Esophagus squamous epithelium (tissue), 5 donors: ENCODE measurements around the gene PI4KA. TPM values are rescaled to one million over a fixed set of nuclear protein-coding genes. Genes with fewer than 3 reads are reported as not detected.
"Not testable (repeated sequence)": the region's sequence is repeated elsewhere in the genome, so short reads cannot be mapped to it uniquely, and the experiment has no call there.

Source experiments
- DNase-seq: peaks from one replicate; lab custom pipeline; 2025; lab: John Stamatoyannopoulos, UW
- H3K27ac ChIP-seq, 4 donors: fragments of 200-600 bp; sonication (generic); one replicate each; pipeline ENCODE4 v1.5.1; 2016 to 2019; ENCODE audit warnings: mild to moderate bottlenecking in 1 of 4
- H3K27me3 ChIP-seq, 4 donors: fragments of 200-600 bp; sonication (generic); 1 replicate in 3 of 4; 2 replicates in 1 of 4; pipeline versions ENCODE4 v1.5.1 to v1.6.0; 2017 to 2021; ENCODE audit warnings: antibody characterized with exemption in 1 of 4
- H3K36me3 ChIP-seq, 3 donors: fragments of 200-600 bp; sonication (generic); one replicate each; pipeline ENCODE4 v1.5.1; 2016 to 2019
- H3K4me1 ChIP-seq, 3 donors: fragments of 200-600 bp; sonication (generic); one replicate each; pipeline ENCODE4 v1.5.1; 2017 to 2019
- H3K4me3 ChIP-seq, 4 donors: fragments of 200-600 bp; sonication (generic); 1 replicate in 3 of 4; 2 replicates in 1 of 4; pipeline ENCODE4 v1.5.1; 2016 to 2019; ENCODE audit warnings: mild to moderate bottlenecking in 2 of 4, moderate library complexity in 1 of 4
- H3K9me3 ChIP-seq, 3 donors: fragments of 200-600 bp; sonication (generic); one replicate each; pipeline ENCODE4 v1.5.1; 2016 to 2019
- POLR2A ChIP-seq, 4 donors: fragments of 450-650 bp; IDR thresholded peaks; one replicate each; pipeline ENCODE4 v1.6.1; 2017; ENCODE audit warnings: antibody characterized with exemption in 4 of 4, mild to moderate bottlenecking in 4 of 4, moderate library complexity in 3 of 4
- WGBS, 2 donors: methylation state at CpG; one replicate each; pipeline ENCODE4 v1.1.5; 2018; 5-methylcytosine and 5-hydroxymethylcytosine counted together
- intact Hi-C: fragments of 100-400 bp; cut with DNase I; formaldehyde crosslinking; loops from one replicate; pipeline ENCODE4 v1.15.0; 2022
- total RNA-seq, 4 donors: library from RNA; depleted of rRNA; stranded (reverse); fragments of >200 nt; gene quantifications; one replicate each; pipeline ENCODE4 v1.1.0, GENCODE V29; 2016
- TF ChIP-seq, protein P1 (sequence below), 6 experiments: fragments of 450-650 bp in 4 of 6; fragments of 200-600 bp in 2 of 6; sonication (generic) in 2 of 6; IDR thresholded peaks; one replicate each; pipeline ENCODE4 v1.5.1; 2016 to 2019; ENCODE audit warnings: antibody characterized with exemption in 6 of 6, mild to moderate bottlenecking in 4 of 6, moderate library complexity in 4 of 6
- donor health status: DM: yes; HTN: yes; CAD: no.

The PI4KA gene
- total RNA-seq, 4 donors from 2014 or later = 25.4 to 48.6 (median 33.8) TPM

DNA sequence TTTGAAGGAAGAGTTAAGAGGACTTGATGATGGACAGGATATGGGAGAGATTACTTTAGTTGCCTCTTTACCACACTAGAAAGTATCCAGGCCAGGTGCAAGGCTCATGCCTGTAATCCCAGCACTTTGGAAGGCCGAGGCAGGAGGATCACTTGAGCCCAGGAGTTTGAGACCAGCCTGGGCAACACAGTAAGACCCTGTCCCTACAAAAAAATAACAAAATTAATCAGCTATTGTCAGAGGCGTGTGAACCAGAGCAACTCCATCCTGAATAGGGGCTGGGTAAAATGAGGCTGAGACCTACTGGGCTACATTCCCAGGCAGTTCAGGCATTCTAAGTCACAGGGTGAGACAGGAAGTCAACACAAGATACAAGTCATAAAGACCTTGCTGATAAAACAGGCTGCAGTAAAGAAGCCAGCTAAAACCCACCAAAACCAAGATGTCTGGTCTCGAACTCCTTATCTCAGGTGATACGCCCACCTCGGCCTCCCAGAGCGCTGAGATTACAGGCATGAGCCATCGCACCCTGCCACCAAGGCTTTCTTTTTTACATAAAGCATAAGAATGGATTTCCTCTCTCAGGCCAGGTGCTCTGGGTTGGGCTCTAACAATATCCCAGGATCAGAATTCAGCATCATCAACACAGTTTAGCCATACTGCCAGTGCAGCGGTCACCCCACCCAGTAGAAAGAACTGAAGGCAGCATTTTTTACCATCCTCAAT, 17.8 kb downstream of the PI4KA start:
- intact Hi-C loops = no loop called here
- Histone ChIP-seq H3K36me3 (no peaks in the 10 kb centered on the region), H3K27ac (no peak overlapping the region), H3K9me3 (no peaks in the 10 kb centered on the region), H3K4me1 (peaks cover 0 to 24% (median 4%) of the 10 kb centered on the region in 3 donors), H3K4me3 (no peak overlapping the region), H3K27me3 (no peaks in the 10 kb centered on the region)
- TF ChIP-seq POLR2A (IDR thresholded peaks at IDR 0.05) = no peak
- TF ChIP-seq, protein P1, sequence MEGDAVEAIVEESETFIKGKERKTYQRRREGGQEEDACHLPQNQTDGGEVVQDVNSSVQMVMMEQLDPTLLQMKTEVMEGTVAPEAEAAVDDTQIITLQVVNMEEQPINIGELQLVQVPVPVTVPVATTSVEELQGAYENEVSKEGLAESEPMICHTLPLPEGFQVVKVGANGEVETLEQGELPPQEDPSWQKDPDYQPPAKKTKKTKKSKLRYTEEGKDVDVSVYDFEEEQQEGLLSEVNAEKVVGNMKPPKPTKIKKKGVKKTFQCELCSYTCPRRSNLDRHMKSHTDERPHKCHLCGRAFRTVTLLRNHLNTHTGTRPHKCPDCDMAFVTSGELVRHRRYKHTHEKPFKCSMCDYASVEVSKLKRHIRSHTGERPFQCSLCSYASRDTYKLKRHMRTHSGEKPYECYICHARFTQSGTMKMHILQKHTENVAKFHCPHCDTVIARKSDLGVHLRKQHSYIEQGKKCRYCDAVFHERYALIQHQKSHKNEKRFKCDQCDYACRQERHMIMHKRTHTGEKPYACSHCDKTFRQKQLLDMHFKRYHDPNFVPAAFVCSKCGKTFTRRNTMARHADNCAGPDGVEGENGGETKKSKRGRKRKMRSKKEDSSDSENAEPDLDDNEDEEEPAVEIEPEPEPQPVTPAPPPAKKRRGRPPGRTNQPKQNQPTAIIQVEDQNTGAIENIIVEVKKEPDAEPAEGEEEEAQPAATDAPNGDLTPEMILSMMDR (IDR thresholded peaks at IDR 0.05) = no peak
- no peak for DNase-seq
- WGBS, 2 donors = 90 to 92% methylated on average over 7 to 8 of the region's 8 CpGs

DNA sequence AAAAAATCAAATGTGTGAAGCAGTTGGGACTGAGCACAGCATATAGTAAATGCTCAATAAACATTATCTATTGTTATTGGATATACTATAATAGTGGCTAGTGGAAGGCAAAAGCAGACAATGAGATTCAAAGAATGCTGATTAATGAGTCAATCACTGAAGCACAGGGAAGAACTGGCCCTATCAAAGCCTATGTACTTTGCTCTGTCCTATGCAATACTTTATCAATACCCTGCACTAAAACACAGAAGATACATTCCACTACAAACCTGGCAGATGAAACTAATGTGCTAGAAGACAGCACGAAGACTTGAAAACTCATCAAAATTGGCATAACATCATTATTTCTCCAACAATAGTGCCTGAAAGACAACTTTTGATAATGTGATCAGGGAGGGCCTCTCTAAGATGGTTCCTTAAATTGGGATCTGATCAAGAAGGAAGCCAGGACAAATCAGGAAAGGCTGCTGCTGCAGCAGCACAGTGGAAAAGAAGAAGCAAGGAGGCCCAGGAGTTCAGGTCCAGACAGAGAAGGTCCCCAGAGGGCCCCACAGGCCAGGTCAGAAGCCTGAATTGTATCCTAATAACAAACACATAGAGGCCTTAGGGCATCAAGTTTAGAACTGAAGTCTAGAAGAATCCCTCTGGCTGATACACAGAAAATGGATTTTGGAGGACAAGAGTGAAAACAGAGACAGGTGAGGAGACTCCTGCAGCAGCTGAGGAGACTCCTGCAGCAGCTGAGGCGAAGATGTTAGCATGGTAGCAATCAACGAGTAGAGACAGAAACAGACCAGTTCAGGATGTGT, 18.6 kb downstream of the PI4KA start:
- Histone ChIP-seq H3K36me3 (no peaks in the 10 kb centered on the region), H3K27me3 (no peaks in the 10 kb centered on the region), H3K27ac (no peak overlapping the region), H3K4me1 (peaks cover 0 to 22% (median 4%) of the 10 kb centered on the region in 3 donors), H3K4me3 (no peak overlapping the region), H3K9me3 (no peaks in the 10 kb centered on the region)
- 79 to 81% methylated on average over 3 of the region's 3 CpGs for WGBS, 2 donors
- intact Hi-C loops = no loop called here
- no peak for DNase-seq
- TF ChIP-seq, protein P1 (IDR thresholded peaks at IDR 0.05) = no peak
- no peak for TF ChIP-seq POLR2A (IDR thresholded peaks at IDR 0.05)

DNA sequence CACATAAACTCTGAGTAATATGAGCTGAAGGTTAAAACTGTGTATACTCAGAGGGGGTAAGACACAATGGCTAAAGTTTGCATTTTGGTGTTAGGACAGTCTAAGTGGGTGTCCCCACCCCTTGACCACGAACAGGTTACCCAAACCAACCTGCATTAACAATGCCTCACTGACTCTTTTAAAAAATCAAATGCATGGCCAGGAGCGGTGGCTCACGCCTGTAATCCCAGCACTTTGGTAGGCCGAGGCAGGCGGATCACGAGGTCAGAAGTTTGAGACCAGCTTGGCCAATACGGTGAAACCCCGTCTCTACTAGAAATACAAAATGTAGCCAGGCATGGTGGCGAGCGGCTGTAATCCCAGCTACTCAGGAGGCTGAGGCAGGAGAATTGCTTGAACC, 19.3 kb downstream of the PI4KA start:
- H3K27me3 ChIP-seq, H3K9me3 ChIP-seq, H3K27ac ChIP-seq, H3K36me3 ChIP-seq, H3K4me3 ChIP-seq, intact Hi-C loops, DNase-seq: not testable (repeated sequence)
- 93 to 95% methylated on average over 10 of the region's 10 CpGs for WGBS, 2 donors
- peaks cover 0 to 22% (median 4%) of the 10 kb centered on the region in 3 donors for H3K4me1 ChIP-seq

DNA sequence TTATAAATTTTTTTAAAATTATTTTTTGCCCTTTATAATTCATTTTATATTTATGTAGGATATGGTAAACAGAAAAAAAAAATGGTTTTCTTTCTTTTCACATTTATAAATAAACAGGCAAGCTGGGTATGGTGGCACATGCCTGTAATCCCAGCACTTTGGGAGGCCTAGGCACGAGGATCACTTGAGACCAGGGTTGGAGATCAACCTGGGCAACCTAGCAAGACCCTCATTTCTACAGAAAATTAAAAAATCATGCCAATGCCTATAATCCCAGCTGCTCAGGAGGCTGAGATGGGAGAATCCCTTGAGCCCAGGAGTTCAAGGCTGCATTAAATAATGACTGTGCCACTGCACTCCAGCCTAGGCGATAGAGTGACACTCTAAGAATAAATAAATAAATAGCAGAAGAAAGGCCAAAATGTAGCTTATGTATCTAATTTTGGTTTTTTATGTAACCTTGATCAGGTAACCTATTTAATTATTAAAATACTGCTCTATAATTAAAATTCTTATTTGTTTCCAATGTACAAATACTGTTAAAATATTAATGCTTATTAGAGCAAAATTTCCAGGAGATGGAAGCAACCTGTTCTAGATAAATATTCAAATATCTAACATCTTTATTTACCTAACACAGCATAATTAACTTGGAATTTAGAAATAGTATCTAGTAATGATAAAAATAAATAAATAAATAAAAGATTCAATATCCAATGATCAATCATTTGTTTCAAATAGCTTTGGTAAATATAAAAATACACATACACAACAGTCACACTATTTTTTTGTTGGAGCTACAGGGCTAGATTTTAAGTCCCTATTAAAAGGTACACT, 21.4 kb downstream of the PI4KA start:
- H3K27me3 ChIP-seq = no peaks in the 10 kb centered on the region
- TF ChIP-seq, protein P1 (IDR thresholded peaks at IDR 0.05) = no peak
- TF ChIP-seq POLR2A (IDR thresholded peaks at IDR 0.05) = no peak
- intact Hi-C loops = no loop called here
- peaks cover 5 to 27% (median 7%) of the 10 kb centered on the region in 3 donors for H3K36me3 ChIP-seq
- no peak overlapping the region for H3K4me3 ChIP-seq
- DNase-seq = no peak
- no peak overlapping the region for H3K27ac ChIP-seq
- H3K9me3 ChIP-seq = no peaks in the 10 kb centered on the region
- peaks cover 0 to 11% (median 0%) of the 10 kb centered on the region in 3 donors for H3K4me1 ChIP-seq
- WGBS, 2 donors = 95 to 97% methylated on average over 2 of the region's 2 CpGs

DNA sequence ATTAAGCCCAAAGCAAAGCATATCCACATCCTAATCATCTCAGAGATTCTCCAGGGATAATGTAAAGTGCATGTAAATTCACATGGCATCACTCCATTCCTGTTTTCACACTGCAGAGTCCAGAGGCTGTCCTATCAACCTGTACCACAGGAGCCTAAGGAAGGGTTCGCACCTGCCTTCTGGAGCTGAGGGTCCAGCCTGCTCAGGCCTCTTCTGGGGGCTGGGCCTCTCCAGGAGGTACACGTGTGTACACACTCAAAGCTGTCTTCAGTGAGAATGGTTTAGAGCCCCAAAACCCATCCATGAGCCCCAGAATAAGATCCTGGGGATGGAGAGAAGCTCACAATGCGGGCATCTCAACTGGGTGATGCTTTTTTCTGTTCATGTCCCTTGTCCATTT, 23.9 kb downstream of the PI4KA start:
- intact Hi-C loops = no loop called here
- Histone ChIP-seq H3K9me3 (no peaks in the 10 kb centered on the region), H3K27me3 (no peaks in the 10 kb centered on the region), H3K4me1 (no peaks in the 10 kb centered on the region), H3K27ac (no peak overlapping the region), H3K36me3 (peaks cover 7 to 52% (median 8%) of the 10 kb centered on the region in 3 donors), H3K4me3 (no peak overlapping the region)
- WGBS, 2 donors = 93 to 100% methylated on average over 1 to 2 of the region's 3 CpGs
- TF ChIP-seq, protein P1 (IDR thresholded peaks at IDR 0.05) = no peak
- no peak for TF ChIP-seq POLR2A (IDR thresholded peaks at IDR 0.05)
- no peak for DNase-seq
